Measurements from ENCODE around the gene TSC22D1. TPM values are rescaled to one million over a fixed set of nuclear protein-coding genes. Genes with fewer than 3 reads are reported as not detected.

TSC22D1 gene
- total RNA-seq, 3 donors from 2014 or later = 249 to 299 (median 260) TPM

DNA sequence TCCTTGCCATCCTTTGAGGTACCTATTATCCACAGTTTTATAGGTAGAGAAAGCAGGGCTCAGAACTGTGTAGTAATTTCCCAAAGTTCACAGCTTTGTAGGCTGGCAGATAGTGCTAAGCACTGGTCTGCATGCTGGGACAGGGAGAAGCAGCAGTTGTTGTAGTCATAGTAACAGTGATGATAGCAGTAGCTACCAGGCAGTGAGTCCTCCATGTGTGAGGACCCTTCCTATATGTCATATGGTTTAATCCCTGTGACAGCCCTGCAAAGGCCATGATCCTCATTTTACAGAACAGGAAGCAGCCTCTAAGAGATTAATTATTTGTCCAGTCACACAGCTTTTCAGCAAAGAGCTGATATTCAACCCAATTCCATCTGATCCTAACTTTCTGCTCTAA lies 181.5 kb downstream of the TSC22D1 start:
- Histone ChIP-seq H3K9me3 (no peaks in the 10 kb centered on the region), H3K4me1 (ENCODE audit: low read depth) (peaks cover 7% of the 10 kb centered on the region), H3K4me3 (no peak overlapping the region), H3K36me3 (ENCODE audit: low read depth) (no peaks in the 10 kb centered on the region)
- no peak for DNase-seq
- no peak for ATAC-seq
- TF ChIP-seq CTCF (IDR thresholded peaks at IDR 0.05) = no peak
- intact Hi-C loops (cut with DNase I, micrococcal nuclease) = no loop called here

DNA sequence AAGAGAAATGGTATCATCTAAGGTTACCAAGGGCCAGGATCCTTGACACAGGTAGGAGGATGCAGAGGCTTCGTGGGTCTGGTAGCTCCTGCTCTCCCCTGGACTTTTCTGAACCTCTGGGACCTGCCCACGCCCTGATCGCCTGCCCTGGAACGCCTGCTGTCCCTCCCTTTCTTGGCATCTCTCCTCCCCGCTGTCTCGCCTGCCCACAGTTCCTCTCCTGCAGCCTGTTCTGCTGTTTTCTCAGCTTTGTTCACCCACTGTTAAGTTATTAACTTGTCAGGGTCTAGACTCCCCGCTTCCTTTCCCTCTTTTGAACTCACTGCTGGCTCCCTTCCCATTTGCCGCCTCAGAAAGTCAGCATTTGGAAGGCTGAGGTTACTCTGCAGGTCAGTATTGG lies 182.7 kb downstream of the TSC22D1 start:
- DNase-seq (peak; percentile 63 to 70 (median 69)), ATAC-seq (peak; percentile 82)
- H3K4me1 ChIP-seq (ENCODE audit: low read depth) = peaks cover 7% of the 10 kb centered on the region
- no peaks in the 10 kb centered on the region for H3K9me3 ChIP-seq
- no peaks in the 10 kb centered on the region for H3K36me3 ChIP-seq (ENCODE audit: low read depth)
- no peak for TF ChIP-seq CTCF (IDR thresholded peaks at IDR 0.05)
- intact Hi-C loops (cut with DNase I, micrococcal nuclease) = no loop called here
- no peak overlapping the region for H3K4me3 ChIP-seq

DNA sequence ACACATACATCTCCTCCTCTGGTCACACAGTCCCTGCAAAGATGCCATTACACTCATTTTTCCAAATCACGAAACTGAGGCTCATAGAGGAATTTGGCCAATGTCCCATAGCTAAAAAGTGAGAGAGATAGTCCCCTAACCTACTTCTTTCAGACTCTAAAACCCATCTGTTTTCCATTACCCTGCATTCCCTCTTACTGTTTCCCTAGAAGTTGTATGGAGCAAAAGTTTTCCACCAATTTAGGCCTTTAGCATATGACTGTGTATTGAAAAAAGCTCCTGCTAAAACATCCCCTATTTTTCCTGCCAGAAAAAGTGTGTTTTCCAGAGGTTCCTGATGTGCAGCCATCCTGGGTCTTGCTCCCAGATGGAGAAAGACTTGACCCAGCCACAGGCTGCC lies 186.3 kb downstream of the TSC22D1 start:
- ATAC-seq (no peak), DNase-seq (no peak)
- Histone ChIP-seq H3K9me3 (no peaks in the 10 kb centered on the region), H3K4me1 (ENCODE audit: low read depth) (peaks cover 7% of the 10 kb centered on the region), H3K36me3 (ENCODE audit: low read depth) (no peaks in the 10 kb centered on the region), H3K4me3 (no peak overlapping the region)
- intact Hi-C loops (cut with DNase I, micrococcal nuclease) = no loop called here
- no peak for TF ChIP-seq CTCF (IDR thresholded peaks at IDR 0.05)

DNA sequence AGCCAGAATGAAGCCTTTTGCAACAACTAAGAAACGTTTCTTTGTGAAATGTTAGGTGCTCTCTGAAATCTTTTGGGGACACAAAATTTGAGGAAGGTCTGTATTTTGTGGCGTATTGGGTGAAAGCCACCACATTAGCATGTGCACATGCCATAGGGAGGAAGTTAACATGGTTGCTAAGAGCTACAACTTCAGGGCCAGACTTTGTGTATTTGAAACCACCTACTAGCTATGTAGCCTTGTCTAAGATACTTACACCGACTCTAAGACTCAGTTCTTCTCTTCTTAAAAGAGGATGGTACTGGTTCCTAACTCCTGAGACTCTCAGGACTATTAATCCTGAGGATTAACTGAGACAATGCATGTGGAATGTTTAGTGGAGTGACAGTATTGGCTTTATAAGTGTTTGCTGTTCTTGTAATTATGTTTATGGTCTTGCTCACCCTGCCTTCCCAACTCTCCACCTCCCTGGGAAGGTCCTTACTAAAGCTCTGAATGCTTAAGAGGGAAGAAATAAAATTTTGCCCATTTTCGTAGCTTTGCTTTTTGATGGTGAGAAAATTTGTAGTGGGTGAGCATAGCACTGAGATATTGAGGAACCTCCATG lies 187.0 kb downstream of the TSC22D1 start:
- intact Hi-C loops (cut with DNase I, micrococcal nuclease) = no loop called here
- Histone ChIP-seq H3K4me1 (ENCODE audit: low read depth) (peaks cover 7% of the 10 kb centered on the region), H3K9me3 (no peaks in the 10 kb centered on the region), H3K36me3 (ENCODE audit: low read depth) (no peaks in the 10 kb centered on the region), H3K4me3 (no peak overlapping the region)
- ATAC-seq (peak; percentile 68), DNase-seq (no peak)
- TF ChIP-seq CTCF (IDR thresholded peaks at IDR 0.05) = no peak

DNA sequence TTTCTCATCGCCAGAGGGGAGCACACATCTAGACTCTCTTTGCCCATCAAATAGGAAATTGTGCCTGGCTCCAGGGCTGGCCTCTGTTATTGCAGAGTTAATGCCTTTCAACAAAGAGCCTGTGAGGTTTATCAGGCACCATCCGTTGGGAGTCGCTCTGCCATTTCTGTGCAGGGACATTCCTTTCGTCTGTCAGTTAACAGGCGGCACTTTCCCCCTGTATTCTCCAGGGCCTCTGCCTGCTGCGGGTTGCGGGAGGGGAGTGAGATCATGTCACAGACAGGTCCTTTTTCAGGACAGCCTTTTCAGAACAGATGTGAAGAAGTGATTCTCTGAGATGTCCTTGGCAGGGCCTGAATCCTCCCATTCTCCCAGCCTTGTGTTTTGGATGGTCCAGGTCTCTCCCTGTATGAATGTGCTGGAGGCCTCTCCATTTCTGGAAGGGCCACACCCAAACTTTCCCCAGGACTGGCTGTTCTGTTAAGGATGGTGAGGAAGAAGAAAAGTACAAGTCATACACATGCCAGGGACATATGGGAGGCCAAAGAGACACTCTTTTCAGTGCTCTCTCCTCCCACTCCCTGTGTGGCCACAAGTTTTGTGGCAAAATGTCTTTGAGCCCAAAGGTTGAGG lies 187.6 kb downstream of the TSC22D1 start:
- Histone ChIP-seq H3K36me3 (ENCODE audit: low read depth) (no peaks in the 10 kb centered on the region), H3K9me3 (no peaks in the 10 kb centered on the region), H3K4me3 (no peak overlapping the region), H3K4me1 (ENCODE audit: low read depth) (peaks cover 5% of the 10 kb centered on the region)
- no peak for TF ChIP-seq CTCF (IDR thresholded peaks at IDR 0.05)
- ATAC-seq (peak; percentile 5), DNase-seq (no peak)
- intact Hi-C loops (cut with DNase I, micrococcal nuclease) = no loop called here

Data from mucosa of descending colon (tissue), 3 donors.